SJSA1 (cell line): ENCODE measurements around the gene MPHOSPH9. TPM values are rescaled to one million over a fixed set of nuclear protein-coding genes. Genes with fewer than 3 reads are reported as not detected.

ENCODE experiments used
- DNase-seq, 2 experiments: peaks; one replicate each; pipeline ENCODE4 v3.0.0-alpha.2; 2015 to 2020; ENCODE audit warnings: low spot score in 2 of 2, low read depth in 1 of 2
- H3K27ac ChIP-seq: fragments of 250-450 bp; sonication (Bioruptor Pico); 2 replicates; pipeline ENCODE4 v1.5.1; 2020; ENCODE audit warnings: mild to moderate bottlenecking, moderate library complexity
- H3K27me3 ChIP-seq: fragments of 250-450 bp; sonication (Bioruptor Pico); replicated peaks from 2 replicates; pipeline ENCODE4 v1.5.1; 2020; ENCODE audit warnings: mild to moderate bottlenecking, moderate library complexity
- H3K36me3 ChIP-seq: fragments of 250-450 bp; sonication (Bioruptor Pico); 2 replicates; pipeline ENCODE4 v1.5.1; 2020; ENCODE audit warnings: mild to moderate bottlenecking
- H3K4me1 ChIP-seq: fragments of 250-450 bp; sonication (Bioruptor Pico); replicated peaks from 2 replicates; pipeline ENCODE4 v1.6.1; 2021; ENCODE audit warnings: mild to moderate bottlenecking
- H3K4me3 ChIP-seq: fragments of 250-450 bp; sonication (Bioruptor Pico); 2 replicates; pipeline ENCODE4 v1.5.1; 2020; ENCODE audit warnings: mild to moderate bottlenecking
- H3K9me3 ChIP-seq: fragments of 250-450 bp; sonication (Bioruptor Pico); replicated peaks from 2 replicates; pipeline ENCODE4 v1.5.1; 2020; ENCODE audit warnings: mild to moderate bottlenecking
- total RNA-seq: library from RNA; depleted of rRNA; stranded (reverse); fragments of >200 nt; shearing (Covaris generic); gene quantifications from 2 replicates; pipeline ENCODE4 v1.2.3, GENCODE V29; 2014

MPHOSPH9 gene
- total RNA-seq, 1 experiment from 2014 or later = 77.6 TPM

DNA sequence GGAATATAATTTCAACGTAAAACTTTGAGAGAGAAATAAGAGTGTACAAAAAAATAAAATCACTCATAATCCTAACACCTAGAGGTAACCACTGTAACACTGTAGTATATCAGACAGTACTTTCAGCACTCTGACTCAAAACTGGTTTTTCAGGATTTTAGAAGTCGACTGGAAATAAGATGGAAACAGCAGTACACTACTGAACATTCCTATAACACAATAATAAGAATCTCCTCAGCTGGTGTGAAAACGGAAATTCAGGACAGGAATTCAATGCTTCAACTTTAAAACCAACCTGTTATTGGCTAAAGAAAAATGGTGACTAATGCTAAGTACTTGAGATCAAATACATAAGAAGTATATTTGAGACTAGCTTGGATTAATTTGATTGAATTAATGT is 69.7 kb downstream of the MPHOSPH9 start:
- peaks cover 59% of the 10 kb centered on the region for H3K36me3 ChIP-seq

DNA sequence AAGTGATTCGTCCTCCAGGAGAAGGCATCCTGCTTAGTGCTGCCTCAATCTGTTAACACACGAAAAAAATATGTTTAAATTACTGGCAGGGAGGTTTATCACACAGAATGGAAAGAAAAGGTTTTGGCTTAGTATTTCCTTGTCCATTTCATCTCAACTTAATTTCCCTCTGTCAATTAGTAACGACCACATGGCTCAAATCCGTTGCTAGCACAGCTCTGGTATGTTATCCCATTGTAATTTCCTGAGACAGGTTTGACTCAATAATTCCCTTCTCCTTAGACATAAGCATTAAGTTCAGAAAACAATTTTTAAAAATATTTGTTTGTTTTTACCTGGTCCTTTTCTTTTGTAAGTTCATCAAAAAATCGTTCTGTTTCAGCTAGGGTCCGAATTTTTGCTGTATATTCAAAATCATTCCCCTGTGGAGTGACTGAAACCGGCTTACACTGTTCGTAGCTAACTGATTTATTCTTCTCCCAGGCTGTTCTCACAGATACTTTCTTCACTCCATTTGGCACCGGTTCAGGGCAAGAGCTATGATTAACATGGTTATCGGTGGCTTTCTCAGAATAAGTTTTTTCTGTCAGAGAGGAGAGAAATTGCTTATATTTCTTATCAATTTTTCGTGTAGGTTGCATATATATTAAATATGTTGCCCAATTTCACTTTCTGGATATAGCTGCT is 72.0 kb downstream of the MPHOSPH9 start:
- no peaks in the 10 kb centered on the region for H3K9me3 ChIP-seq
- no peak overlapping the region for H3K4me3 ChIP-seq
- H3K4me1 ChIP-seq = no peaks in the 10 kb centered on the region
- no peak overlapping the region for H3K27ac ChIP-seq
- H3K27me3 ChIP-seq = no peaks in the 10 kb centered on the region
- no peak for DNase-seq
- peaks cover 49% of the 10 kb centered on the region for H3K36me3 ChIP-seq

More for the DNA sequence above, 69.7 kb downstream of the MPHOSPH9 start:
- Histone ChIP-seq H3K9me3 (no peaks in the 10 kb centered on the region), H3K4me3 (no peak overlapping the region), H3K27ac (no peak overlapping the region), H3K4me1 (no peaks in the 10 kb centered on the region), H3K27me3 (no peaks in the 10 kb centered on the region)
- DNase-seq = no peak

DNA sequence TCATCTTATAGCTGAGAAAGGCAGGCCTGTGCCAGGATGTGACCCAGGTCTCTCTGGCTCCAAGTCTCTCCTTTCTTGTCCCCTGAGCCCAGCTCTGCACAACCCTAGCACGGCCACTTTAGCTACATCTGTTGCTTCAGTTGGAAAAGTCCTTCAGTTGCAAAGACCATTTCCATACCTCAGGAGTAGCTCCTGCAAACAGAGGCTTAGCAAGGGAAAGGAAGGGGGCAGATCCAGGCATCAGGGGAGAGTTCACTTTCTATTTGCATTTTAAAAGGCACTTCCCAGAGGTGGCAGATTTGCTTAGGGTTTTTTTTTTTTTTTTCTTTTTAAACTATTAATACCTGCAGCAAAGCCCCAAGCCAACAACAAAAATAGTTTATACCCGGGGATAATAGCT is 79.0 kb downstream of the MPHOSPH9 start:
- peaks cover 12% of the 10 kb centered on the region for H3K4me1 ChIP-seq
- no peak overlapping the region for H3K27ac ChIP-seq
- H3K4me3 ChIP-seq = no peak overlapping the region
- no peak for DNase-seq
- H3K27me3 ChIP-seq = no peaks in the 10 kb centered on the region
- no peaks in the 10 kb centered on the region for H3K9me3 ChIP-seq
- H3K36me3 ChIP-seq = peaks cover 5% of the 10 kb centered on the region; the same call in 1 of the 2 replicates

DNA sequence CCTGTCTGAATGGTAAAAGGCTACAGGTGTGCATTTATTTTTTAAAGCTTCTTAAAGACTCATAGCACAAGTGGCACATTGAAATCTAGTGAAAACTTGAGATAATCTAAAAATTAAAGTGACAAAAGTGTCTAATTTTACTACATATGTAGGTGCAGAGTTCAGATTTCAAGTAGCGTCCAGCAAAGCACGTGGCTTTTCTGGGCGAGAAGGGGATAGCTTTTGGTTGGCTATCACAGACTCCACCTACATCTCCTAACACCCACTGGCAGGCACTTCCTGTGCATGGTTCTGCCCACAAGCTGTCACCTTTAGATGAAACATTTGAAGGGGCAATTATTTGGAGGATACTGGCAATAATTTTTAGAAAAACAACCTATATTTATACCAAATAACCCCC is 80.1 kb downstream of the MPHOSPH9 start:
- no peak overlapping the region for H3K4me3 ChIP-seq
- DNase-seq = no peak
- no peaks in the 10 kb centered on the region for H3K9me3 ChIP-seq
- peaks cover 12% of the 10 kb centered on the region for H3K4me1 ChIP-seq
- no peak overlapping the region for H3K27ac ChIP-seq
- H3K36me3 ChIP-seq = peaks cover 5% of the 10 kb centered on the region; the same call in 1 of the 2 replicates
- H3K27me3 ChIP-seq = no peaks in the 10 kb centered on the region

DNA sequence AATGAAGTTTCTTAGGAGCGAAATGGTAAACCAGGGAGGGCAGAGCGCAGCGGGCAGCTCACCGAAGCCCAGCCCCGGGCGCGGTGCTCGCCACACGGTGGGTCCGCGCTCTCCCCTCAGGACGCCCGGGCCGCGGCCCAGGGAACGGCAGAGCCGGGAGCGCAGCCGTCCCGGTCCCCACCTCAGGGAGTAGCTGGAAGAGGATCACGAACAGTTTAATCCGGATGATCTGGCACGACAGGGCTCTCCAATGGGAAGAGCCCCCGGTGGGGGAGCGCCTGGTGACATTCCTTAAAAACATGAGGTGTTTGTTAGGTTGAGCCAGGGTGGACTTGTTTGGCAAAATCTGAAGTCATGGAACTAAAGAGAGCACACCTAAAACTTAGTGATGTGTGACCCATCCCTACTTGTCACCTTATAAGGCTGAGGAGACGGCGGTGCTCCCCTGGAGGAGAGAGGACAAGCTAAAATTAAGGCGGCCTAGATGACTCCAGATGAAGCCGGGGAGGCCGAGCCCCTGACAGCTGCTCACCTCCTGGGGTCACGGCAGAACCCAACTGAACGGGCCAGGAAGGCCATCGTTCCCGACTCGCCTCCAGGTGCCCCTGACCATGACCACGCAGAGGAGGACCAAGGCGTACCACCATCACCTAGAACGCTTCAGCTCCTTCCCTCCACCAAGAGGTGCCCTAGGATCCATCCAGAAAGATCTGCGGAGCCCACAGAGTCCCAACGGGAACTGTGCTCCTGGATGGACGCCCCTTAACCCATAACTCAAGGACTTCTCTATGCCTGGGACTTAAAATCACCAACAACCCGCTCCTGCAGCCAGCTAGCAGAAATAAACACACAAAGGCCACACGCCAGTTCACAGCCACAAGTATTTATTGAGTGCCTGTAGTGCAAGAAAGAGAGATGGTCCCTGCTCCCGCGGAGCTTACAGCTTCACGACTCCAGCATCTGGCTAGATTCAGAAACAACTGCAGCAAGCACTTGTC is 81.2 kb downstream of the MPHOSPH9 start:
- Histone ChIP-seq H3K9me3 (no peaks in the 10 kb centered on the region), H3K36me3 (peaks cover 5% of the 10 kb centered on the region; the same call in 1 of the 2 replicates), H3K4me1 (peaks cover 12% of the 10 kb centered on the region), H3K27me3 (no peaks in the 10 kb centered on the region), H3K27ac (no peak overlapping the region), H3K4me3 (peak overlapping the region; percentile 53)
- no peak for DNase-seq

DNA sequence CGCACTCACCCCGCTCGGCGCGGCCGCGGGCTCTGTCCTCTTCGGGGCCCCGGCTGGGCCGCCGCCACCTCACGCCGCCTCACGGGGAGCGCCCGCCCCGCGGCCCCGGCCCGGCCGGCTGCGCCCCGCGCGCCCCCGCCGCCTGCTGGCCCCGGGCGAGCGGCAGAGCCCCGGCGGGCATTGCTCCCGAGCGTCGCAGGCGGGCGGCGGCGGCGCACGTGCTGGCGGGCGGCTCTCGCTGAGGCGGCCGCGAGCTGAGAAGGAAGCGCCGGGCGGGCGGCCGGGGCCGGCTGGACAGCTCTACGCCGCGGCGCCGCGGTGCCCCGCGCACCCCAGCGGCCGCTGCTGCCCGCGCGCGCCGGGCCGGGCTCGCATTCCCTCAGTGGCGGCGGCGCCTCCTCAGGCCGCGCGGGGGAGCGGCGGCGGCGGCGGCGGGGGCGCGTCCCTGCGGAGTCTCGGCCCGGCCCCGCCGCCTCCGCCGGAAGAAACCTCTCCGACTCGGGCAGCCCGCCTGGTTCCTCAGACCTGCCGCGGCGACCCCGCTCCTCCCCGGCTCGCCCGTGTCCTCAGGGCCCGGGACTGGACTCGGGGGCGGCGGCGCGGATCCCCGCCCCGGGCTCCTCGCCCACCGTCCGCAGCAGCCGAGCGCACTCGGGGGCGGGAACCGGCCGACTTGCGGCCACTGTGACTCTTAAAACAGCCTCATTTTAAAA is 82.0 kb downstream of the MPHOSPH9 start, which contains the start of gene PITPNM2:
Gene PITPNM2 (minus strand): TSS at position 347 of the 713 bp plus-strand sequence. CDS start 116,500 bp downstream, outside the sequence.
- peak within 1 kb of the TSS; percentile 53 for H3K4me3 ChIP-seq
- DNase-seq = peak; percentile 48 to 56
- no peak within 1 kb of the TSS for H3K27ac ChIP-seq

DNA sequence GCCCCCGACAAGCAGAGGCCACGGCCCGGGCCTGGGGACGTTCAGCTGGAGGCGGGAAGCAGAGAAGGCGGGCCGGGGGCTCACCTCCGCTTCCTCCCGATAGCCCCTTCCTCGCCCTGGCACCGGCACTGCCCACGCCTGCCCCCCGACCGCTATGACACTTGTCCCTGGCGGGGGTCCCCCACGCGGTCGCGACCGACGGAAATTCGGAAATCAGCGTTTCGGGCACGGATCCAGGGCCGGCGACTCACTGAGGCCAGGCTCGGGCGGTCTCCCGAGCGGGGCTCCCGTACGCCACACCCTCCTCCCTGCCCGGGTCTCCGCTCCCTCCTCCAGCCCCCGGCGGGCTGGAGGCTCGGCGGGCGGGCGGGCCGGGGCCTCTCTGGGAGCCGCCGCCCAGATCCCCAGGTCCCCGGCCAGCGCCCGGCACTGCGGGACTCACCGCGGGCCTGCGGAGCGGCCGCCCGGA is 82.6 kb downstream of the MPHOSPH9 start:
- no peak for DNase-seq
- Histone ChIP-seq H3K4me3 (peak overlapping the region; percentile 53), H3K4me1 (peaks cover 12% of the 10 kb centered on the region), H3K27ac (no peak overlapping the region), H3K9me3 (no peaks in the 10 kb centered on the region), H3K27me3 (no peaks in the 10 kb centered on the region), H3K36me3 (peaks cover under 1% of the 10 kb centered on the region; the same call in 1 of the 2 replicates)

More for the DNA sequence above, 82.0 kb downstream of the MPHOSPH9 start, which contains the start of gene PITPNM2:
- Histone ChIP-seq H3K36me3 (peaks cover 5% of the 10 kb centered on the region; the same call in 1 of the 2 replicates), H3K27me3 (no peaks in the 10 kb centered on the region), H3K9me3 (no peaks in the 10 kb centered on the region), H3K4me1 (peaks cover 12% of the 10 kb centered on the region)

DNA sequence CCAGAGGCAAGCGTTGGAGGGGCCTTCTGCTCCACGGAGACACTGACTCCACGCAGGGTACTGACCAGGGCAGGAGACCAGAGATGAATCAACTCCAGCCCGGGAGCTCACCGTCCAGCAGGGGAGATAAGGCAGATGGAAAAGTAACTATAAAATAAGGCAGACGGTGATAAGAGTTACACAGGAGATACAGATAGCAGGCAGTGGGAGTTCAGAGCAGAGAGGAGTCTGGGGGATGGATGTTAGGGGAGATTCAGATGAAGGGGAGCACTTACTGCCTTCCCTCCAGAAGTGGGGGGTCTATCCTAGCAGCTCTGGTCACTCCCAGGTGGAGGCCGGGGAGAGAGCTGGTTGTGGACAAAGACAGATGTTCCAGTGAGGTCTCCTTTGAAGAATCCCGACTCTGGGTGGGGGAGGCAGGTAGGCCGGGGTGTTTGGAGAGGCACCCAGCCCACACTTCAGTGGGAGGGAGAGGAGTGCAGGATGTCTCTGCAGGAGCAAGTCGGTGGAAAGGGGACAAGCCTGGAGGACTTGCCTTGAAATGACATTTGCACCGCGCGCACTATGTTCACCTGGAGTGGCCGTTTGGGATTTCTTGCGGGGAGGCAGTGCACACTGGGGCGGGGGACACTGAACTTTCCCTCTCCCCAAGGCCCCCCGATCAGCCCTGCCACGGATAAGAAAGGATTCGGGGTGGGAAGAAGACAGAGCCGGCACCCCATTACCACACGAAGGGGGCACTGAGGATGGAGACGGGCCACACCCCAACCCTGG is 83.3 kb downstream of the MPHOSPH9 start:
- H3K27ac ChIP-seq = no peak overlapping the region
- no peak for DNase-seq

DNA sequence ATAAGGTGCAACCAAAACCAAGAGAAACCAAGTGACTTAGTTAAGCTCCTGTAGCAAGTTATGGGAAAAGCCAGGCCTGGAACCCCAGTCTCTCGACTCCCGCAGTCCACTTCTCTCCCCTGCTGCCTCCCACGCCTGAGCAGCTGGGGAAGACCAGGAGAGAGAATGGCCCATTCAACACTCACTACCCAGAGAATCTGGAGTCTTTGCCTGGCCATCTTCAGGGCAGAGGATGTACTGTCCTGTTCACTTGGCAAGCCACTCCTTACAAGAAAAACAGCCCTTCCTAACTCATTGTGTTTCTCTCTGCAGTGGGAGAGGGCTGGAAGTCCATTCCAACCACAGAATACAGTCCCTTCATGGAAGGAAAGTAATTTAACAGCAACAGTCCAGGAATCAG is 83.9 kb downstream of the MPHOSPH9 start:
- no peak overlapping the region for H3K27ac ChIP-seq
- DNase-seq = no peak
- no peak overlapping the region for H3K4me3 ChIP-seq

More for the DNA sequence above, 83.3 kb downstream of the MPHOSPH9 start:
- peaks cover 12% of the 10 kb centered on the region for H3K4me1 ChIP-seq
- H3K9me3 ChIP-seq = no peaks in the 10 kb centered on the region
- no peaks in the 10 kb centered on the region for H3K27me3 ChIP-seq
- H3K4me3 ChIP-seq = peak overlapping the region; percentile 53
- H3K36me3 ChIP-seq = no peaks in the 10 kb centered on the region

DNA sequence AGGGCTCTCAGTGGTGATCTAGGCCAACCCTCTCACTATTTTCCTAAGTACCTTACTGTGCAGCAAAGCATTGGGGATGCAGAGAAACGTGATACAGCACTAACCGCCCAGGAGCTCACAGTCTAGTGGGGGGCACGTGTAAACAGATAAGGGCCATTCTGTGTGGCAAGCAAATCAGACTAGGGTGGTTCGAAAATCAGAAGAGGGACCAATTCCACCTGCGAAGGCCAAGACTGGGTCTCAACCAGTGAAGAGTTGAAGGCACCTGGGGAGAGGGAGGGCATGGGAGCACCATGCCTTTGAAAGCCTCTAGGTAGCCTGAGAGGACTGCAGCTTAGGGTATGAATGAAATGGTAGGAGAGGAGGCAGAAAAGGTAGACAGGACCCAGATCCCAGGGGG is 84.3 kb downstream of the MPHOSPH9 start:
- H3K27ac ChIP-seq = no peak overlapping the region

More for the DNA sequence above, 83.9 kb downstream of the MPHOSPH9 start:
- Histone ChIP-seq H3K9me3 (no peaks in the 10 kb centered on the region), H3K27me3 (no peaks in the 10 kb centered on the region), H3K36me3 (no peaks in the 10 kb centered on the region), H3K4me1 (peaks cover 12% of the 10 kb centered on the region)

DNA sequence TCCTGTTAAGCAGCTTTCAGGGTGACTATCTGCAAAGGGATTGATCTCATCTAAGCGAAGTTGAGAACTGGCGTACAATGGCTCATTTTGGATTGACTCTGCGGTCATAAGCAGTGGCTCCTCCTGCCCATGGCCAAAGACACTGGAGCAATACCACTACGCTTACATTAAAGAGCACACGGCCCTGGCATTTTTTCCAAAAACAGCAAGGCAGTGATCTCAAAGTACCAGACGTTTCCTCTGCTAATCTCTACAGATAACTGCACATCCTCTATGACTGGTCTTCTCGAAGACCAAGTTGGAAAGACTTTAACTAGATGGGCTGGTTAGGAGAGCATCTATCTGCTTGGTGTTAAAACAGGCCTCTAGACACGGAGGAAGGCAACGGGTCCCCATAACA is 84.7 kb downstream of the MPHOSPH9 start:
- no peak overlapping the region for H3K27ac ChIP-seq
- no peak overlapping the region for H3K4me3 ChIP-seq
- no peaks in the 10 kb centered on the region for H3K27me3 ChIP-seq
- no peaks in the 10 kb centered on the region for H3K36me3 ChIP-seq
- no peaks in the 10 kb centered on the region for H3K9me3 ChIP-seq
- no peak for DNase-seq
- peaks cover 13% of the 10 kb centered on the region for H3K4me1 ChIP-seq

More for the DNA sequence above, 84.3 kb downstream of the MPHOSPH9 start:
- peaks cover 12% of the 10 kb centered on the region for H3K4me1 ChIP-seq
- no peaks in the 10 kb centered on the region for H3K27me3 ChIP-seq
- no peaks in the 10 kb centered on the region for H3K9me3 ChIP-seq
- H3K36me3 ChIP-seq = no peaks in the 10 kb centered on the region
- DNase-seq = no peak
- H3K4me3 ChIP-seq = no peak overlapping the region

DNA sequence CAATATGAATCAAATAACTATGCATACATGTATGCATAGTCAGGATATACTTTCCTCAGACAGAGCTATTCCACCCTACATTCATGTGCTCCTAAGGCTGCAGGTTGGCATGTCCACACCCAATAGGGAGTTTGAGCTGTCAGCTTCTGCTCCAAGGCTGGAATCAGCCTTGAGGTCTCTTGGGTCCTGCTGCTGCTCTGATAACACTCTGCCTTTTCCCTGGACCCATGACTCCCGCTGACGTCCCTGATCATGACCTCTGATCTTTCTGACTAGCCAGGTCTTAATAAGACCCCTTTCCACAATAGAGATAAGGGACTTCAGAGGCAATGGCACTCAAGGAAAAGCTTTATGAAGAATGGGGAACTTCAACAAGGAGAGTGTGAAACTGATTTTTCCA is 87.7 kb downstream of the MPHOSPH9 start:
- Histone ChIP-seq H3K27ac (no peak overlapping the region), H3K4me1 (peaks cover 25% of the 10 kb centered on the region), H3K36me3 (no peaks in the 10 kb centered on the region), H3K4me3 (no peak overlapping the region), H3K27me3 (no peaks in the 10 kb centered on the region), H3K9me3 (no peaks in the 10 kb centered on the region)
- DNase-seq = no peak
